Activated CD8-positive, alpha-beta T cell treated with anti-CD3 and anti-CD28 coated beads for 36 hours (primary cell): ENCODE measurements around the gene SETBP1. TPM values are rescaled to one million over a fixed set of nuclear protein-coding genes. Genes with fewer than 3 reads are reported as not detected.

Experiments used
- ATAC-seq: fragments of 200-7000 bp; cut with Tn5 transposase; one replicate; pipeline ENCODE4 v1.10.0; 2021; ENCODE audit warnings: mild to moderate bottlenecking, moderate library complexity
- CTCF ChIA-PET: fragments of 350-600 bp; sonication (Branson Sonifier 250); formaldehyde crosslinking; loops from one replicate; lab custom pipeline; 2021; ENCODE audit warnings: antibody characterized with exemption; lab: Charles Lee
- POLR2A ChIA-PET: fragments of 350-600 bp; sonication (Branson Sonifier 250); formaldehyde crosslinking; loops from one replicate; lab custom pipeline; 2021; ENCODE audit warnings: antibody characterized with exemption; lab: Charles Lee
- DNase-seq: peaks from one replicate; pipeline ENCODE4 v3.0.0-alpha.2; 2020
- H3K27ac Mint-ChIP-seq: one replicate; pipeline ENCODE4 v1.8.0; 2021; ENCODE audit warnings: mild to moderate bottlenecking, mixed read lengths
- H3K27me3 Mint-ChIP-seq: one replicate; pipeline ENCODE4 v1.8.0; 2021; ENCODE audit warnings: mixed read lengths
- H3K36me3 Mint-ChIP-seq: one replicate; pipeline ENCODE4 v1.8.0; 2021; ENCODE audit warnings: low read depth, mixed read lengths
- H3K4me1 Mint-ChIP-seq: one replicate; pipeline ENCODE4 v1.8.0; 2021; ENCODE audit warnings: low read depth, mixed read lengths
- H3K4me3 Mint-ChIP-seq: one replicate; pipeline ENCODE4 v1.8.0; 2021; ENCODE audit warnings: mild to moderate bottlenecking, moderate library complexity, mixed read lengths
- H3K9me3 Mint-ChIP-seq: one replicate; pipeline ENCODE4 v1.8.0; 2021; ENCODE audit warnings: mixed read lengths
- intact Hi-C: fragments of 100-400 bp; cut with micrococcal nuclease; formaldehyde crosslinking; loops from one replicate; pipeline ENCODE4 v1.10.0; 2022
- total RNA-seq, 2 experiments: library from RNA; stranded (reverse); gene quantifications; one replicate each; pipeline ENCODE4 v1.2.3, GENCODE V29; 2021
- TF ChIP-seq, protein P1 (sequence below): fragments of 200-600 bp; IDR thresholded peaks from one replicate; pipeline ENCODE4 v1.8.0; 2022; ENCODE audit warnings: antibody characterized with exemption, mild to moderate bottlenecking

SETBP1 gene
- total RNA-seq, 2 experiments from 2014 or later: 10.2 to 10.4 TPM

DNA sequence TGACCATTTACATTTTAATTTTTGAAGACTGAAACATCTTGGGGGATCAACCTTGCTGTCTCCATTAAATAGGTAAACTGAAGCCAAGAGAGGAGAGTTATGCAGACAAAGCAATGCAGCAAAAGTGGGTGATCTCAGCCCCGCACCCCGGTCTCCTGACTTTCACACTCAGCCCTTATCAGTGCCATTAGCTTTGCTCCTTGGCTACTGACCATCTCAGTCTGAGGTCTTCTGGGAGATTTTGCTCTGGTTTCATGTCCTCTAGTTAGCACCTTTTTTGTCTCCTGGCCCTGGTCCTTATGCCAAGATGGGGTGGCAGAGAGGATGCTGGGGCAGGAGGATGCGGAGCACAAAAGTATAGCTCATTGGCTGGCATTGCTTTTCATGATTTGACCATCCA, 61.4 kb downstream of the SETBP1 start:
- intact Hi-C loops: no loop called here
- CTCF ChIA-PET: no interaction called here
- TF ChIP-seq, protein P1, sequence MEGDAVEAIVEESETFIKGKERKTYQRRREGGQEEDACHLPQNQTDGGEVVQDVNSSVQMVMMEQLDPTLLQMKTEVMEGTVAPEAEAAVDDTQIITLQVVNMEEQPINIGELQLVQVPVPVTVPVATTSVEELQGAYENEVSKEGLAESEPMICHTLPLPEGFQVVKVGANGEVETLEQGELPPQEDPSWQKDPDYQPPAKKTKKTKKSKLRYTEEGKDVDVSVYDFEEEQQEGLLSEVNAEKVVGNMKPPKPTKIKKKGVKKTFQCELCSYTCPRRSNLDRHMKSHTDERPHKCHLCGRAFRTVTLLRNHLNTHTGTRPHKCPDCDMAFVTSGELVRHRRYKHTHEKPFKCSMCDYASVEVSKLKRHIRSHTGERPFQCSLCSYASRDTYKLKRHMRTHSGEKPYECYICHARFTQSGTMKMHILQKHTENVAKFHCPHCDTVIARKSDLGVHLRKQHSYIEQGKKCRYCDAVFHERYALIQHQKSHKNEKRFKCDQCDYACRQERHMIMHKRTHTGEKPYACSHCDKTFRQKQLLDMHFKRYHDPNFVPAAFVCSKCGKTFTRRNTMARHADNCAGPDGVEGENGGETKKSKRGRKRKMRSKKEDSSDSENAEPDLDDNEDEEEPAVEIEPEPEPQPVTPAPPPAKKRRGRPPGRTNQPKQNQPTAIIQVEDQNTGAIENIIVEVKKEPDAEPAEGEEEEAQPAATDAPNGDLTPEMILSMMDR: no peak
- H3K27ac Mint-ChIP-seq: no peak overlapping the region
- no peaks in the 10 kb centered on the region for H3K9me3 Mint-ChIP-seq
- peaks cover 8% of the 10 kb centered on the region for H3K27me3 Mint-ChIP-seq
- DNase-seq (no peak), ATAC-seq (no peak)
- POLR2A ChIA-PET: no interaction called here
- peaks cover 2% of the 10 kb centered on the region for H3K36me3 Mint-ChIP-seq
- peaks cover 2% of the 10 kb centered on the region for H3K4me1 Mint-ChIP-seq
- no peak overlapping the region for H3K4me3 Mint-ChIP-seq

GRCh38 chr18:44742718-44743311, 62.1 kb downstream of the SETBP1 start:
- no peak overlapping the region for H3K4me3 Mint-ChIP-seq
- TF ChIP-seq, protein P1: no peak
- intact Hi-C loops: no loop called here
- POLR2A ChIA-PET: no interaction called here
- ATAC-seq (no peak), DNase-seq (no peak)
- H3K9me3 Mint-ChIP-seq: no peaks in the 10 kb centered on the region
- H3K27me3 Mint-ChIP-seq: peaks cover 8% of the 10 kb centered on the region
- H3K27ac Mint-ChIP-seq: no peak overlapping the region
- H3K4me1 Mint-ChIP-seq: peaks cover 2% of the 10 kb centered on the region
- peaks cover 2% of the 10 kb centered on the region for H3K36me3 Mint-ChIP-seq
- CTCF ChIA-PET: no interaction called here

DNA sequence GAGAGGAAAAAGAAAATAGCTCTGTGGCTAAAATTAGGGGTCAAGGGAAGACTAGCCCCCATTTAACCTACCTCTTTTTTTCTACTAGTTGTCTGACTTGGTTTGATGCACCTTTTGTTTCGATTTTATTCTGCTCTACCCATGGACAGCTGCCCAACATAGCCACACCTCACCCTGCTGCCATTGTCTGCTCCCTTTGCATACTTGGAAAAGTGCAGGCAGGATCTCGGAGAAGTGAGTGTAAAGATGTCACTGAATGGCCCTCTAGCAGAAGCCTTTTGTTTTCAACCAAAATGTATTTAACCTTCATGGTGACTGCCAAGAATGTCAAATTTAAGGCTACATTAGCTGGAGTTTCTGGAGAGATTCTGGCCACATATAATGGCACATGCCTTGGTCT, 62.9 kb downstream of the SETBP1 start:
- ATAC-seq (no peak), DNase-seq (no peak)
- intact Hi-C loops: no loop called here
- TF ChIP-seq, protein P1: no peak
- no peaks in the 10 kb centered on the region for H3K9me3 Mint-ChIP-seq
- peaks cover 11% of the 10 kb centered on the region for H3K27me3 Mint-ChIP-seq
- POLR2A ChIA-PET: no interaction called here
- H3K4me1 Mint-ChIP-seq: peaks cover 2% of the 10 kb centered on the region
- CTCF ChIA-PET: no interaction called here
- H3K27ac Mint-ChIP-seq: no peak overlapping the region
- H3K4me3 Mint-ChIP-seq: no peak overlapping the region
- peaks cover 2% of the 10 kb centered on the region for H3K36me3 Mint-ChIP-seq

DNA sequence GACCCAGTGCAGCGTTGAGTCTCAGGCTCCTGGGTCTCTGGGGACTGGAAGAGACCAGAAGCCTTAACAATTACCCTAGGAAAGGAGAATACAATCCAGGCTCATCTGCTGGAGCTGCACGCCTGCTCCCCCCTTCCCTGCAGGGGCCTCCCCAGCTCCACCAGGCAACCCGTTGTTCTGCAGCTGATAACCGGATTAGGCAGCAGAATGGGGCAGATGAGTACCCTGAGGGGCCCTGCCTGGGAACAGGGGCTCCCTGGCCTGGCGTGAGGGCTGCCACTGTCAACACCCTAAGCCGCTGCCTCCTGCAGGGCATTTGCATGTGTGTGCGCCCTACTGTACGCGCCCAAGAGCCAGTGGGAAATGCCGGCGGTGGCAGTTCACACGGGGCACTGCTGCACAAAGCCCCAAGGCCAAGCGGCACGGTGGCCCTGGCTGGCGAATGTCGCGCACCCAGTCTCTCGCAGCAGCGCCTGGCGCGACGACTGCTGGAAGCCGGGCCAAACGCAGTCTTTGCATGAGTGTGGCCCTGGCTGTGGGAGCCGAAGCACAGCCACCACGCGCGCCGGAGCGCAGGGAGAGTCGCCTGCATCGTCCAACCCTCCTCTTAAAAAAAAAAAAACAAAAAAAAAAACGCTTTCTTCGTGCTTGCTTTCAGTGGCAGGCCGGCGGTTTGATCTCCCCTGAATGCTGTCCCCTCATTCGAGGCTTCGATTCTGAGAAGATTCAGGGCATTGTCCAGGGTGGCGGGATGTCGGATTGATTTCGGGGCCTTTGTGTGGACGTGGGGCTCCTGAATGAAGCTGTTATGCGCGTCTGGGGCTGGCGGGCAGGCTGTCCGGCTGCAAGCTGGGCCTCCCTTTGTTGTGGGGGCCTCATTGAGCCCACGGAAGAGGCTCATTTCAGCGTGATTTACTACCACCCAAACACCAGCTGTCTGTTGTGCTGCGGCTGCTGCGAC, 63.8 kb downstream of the SETBP1 start:
- ChIA-PET POLR2A (no interaction called here), CTCF (no interaction called here)
- no peak overlapping the region for H3K27ac Mint-ChIP-seq
- peaks cover 2% of the 10 kb centered on the region for H3K36me3 Mint-ChIP-seq
- ATAC-seq: no peak
- TF ChIP-seq, protein P1: no peak
- no peak overlapping the region for H3K4me3 Mint-ChIP-seq
- H3K4me1 Mint-ChIP-seq: peaks cover 2% of the 10 kb centered on the region
- no peaks in the 10 kb centered on the region for H3K9me3 Mint-ChIP-seq
- DNase-seq: no peak
- intact Hi-C loops: no loop called here
- peaks cover 11% of the 10 kb centered on the region for H3K27me3 Mint-ChIP-seq

- peaks cover 6% of the 10 kb centered on the region for H3K4me1 Mint-ChIP-seq
- CTCF ChIA-PET: no interaction called here
- TF ChIP-seq, protein P1: no peak
- no peak overlapping the region for H3K4me3 Mint-ChIP-seq
- no peaks in the 10 kb centered on the region for H3K9me3 Mint-ChIP-seq
- no peak for ATAC-seq
- H3K27me3 Mint-ChIP-seq: peaks cover 5% of the 10 kb centered on the region
- no peak for DNase-seq
- H3K36me3 Mint-ChIP-seq: no peaks in the 10 kb centered on the region
- POLR2A ChIA-PET: interaction anchor here (1.0 kb wide), 1 partner anchor 9 kb away, joined by 3 read pairs; no protein-coding TSS in a partner anchor
- H3K27ac Mint-ChIP-seq: no peak overlapping the region
- intact Hi-C loops: no loop called here
These were observed 66.5 kb downstream of the SETBP1 start for GRCh38 chr18:44747157-44747556.
